Activated CD8-positive, alpha-beta memory T cell treated with anti-CD3 and anti-CD28 coated beads, Interleukin-2, amount 50 U/mL, for 48 hours (primary cell): ENCODE measurements around the gene RAP2A.
A peak's percentile ranks its signal among the peaks of the same experiment; 100 is the strongest.

Source experiments
- DNase-seq: peaks from one replicate; pipeline ENCODE4 v3.0.0-alpha.2; 2020

The RAP2A gene

GRCh38 chr13:97433727-97434396 lies at the start of gene RAP2A:
Gene RAP2A (plus strand): TSS chr13:97434169. CDS start chr13:97434471, 302 bp downstream.
- DNase-seq, result peak; percentile 93

- no peak for DNase-seq
Measured at GRCh38 chr13:97384371-97384770, 49.6 kb upstream of the RAP2A start.

GRCh38 chr13:97385146-97385545 lies 48.8 kb upstream of the RAP2A start:
- DNase-seq, result no peak

- no peak for DNase-seq
Measured at GRCh38 chr13:97385854-97386253, 48.1 kb upstream of the RAP2A start.

GRCh38 chr13:97386801-97387484 lies 47.0 kb upstream of the RAP2A start:
- DNase-seq, result peak; percentile 59

- no peak for DNase-seq
Measured at GRCh38 chr13:97387485-97387839, 46.5 kb upstream of the RAP2A start.

GRCh38 chr13:97387890-97388289 lies 46.1 kb upstream of the RAP2A start:
- no peak for DNase-seq

- no peak for DNase-seq
Measured at GRCh38 chr13:97388373-97388772, 45.6 kb upstream of the RAP2A start.

GRCh38 chr13:97390941-97391600 lies 42.9 kb upstream of the RAP2A start:
- DNase-seq, result no peak

- DNase-seq, result no peak
Measured at GRCh38 chr13:97392020-97392419, 41.9 kb upstream of the RAP2A start.

GRCh38 chr13:97394542-97394941 lies 39.4 kb upstream of the RAP2A start:
- no peak for DNase-seq

GRCh38 chr13:97395447-97396136 lies 38.4 kb upstream of the RAP2A start:
- DNase-seq, result no peak

- DNase-seq, result no peak
Measured at GRCh38 chr13:97397267-97397666, 36.7 kb upstream of the RAP2A start.

- DNase-seq, result no peak
Measured at GRCh38 chr13:97401421-97401820, 32.5 kb upstream of the RAP2A start.

GRCh38 chr13:97403893-97404750 lies 29.8 kb upstream of the RAP2A start:
- no peak for DNase-seq

GRCh38 chr13:97407540-97407939 lies 26.4 kb upstream of the RAP2A start:
- no peak for DNase-seq

- DNase-seq, result no peak
Measured at GRCh38 chr13:97408938-97409337, 25.0 kb upstream of the RAP2A start.

GRCh38 chr13:97411984-97412383 lies 22.0 kb upstream of the RAP2A start:
- DNase-seq, result no peak

- DNase-seq, result no peak
Measured at GRCh38 chr13:97413694-97414093, 20.3 kb upstream of the RAP2A start.

GRCh38 chr13:97414392-97414791 lies 19.6 kb upstream of the RAP2A start:
- DNase-seq, result no peak

GRCh38 chr13:97417698-97418097 lies 16.3 kb upstream of the RAP2A start:
- no peak for DNase-seq
